Liver (tissue), 9 donors: ENCODE data around the gene IFI16. TPM values are rescaled to one million over a fixed set of nuclear protein-coding genes. Genes with fewer than 3 reads are reported as not detected.

Source experiments
- DNase-seq: peaks from one replicate; pipeline ENCODE4 v3.0.0-alpha.2; 2017; ENCODE audit warnings: low spot score
- H3K27ac ChIP-seq, 2 donors: one replicate each; pipeline ENCODE4 v1.7.0; 2013; ENCODE audit warnings: inconsistent platforms in 2 of 2, low read length in 2 of 2, control low read depth in 1 of 2, low read depth in 1 of 2, mild to moderate bottlenecking in 1 of 2
- H3K27me3 ChIP-seq, 4 donors: one replicate each; pipeline versions ENCODE4 v1.6.1 to v1.7.0; 2013; ENCODE audit warnings: low read length in 3 of 4, inconsistent platforms in 1 of 4, mild to moderate bottlenecking in 1 of 4, moderate library complexity in 1 of 4; ENCODE audit not compliant: control insufficient read depth in 4 of 4, insufficient read depth in 4 of 4
- H3K36me3 ChIP-seq, 4 donors: one replicate each; pipeline versions ENCODE4 v1.6.1 to v1.7.0; 2013; ENCODE audit warnings: low read length in 3 of 4, mild to moderate bottlenecking in 3 of 4, low read depth in 1 of 4, moderate library complexity in 1 of 4; ENCODE audit not compliant: control insufficient read depth in 4 of 4, insufficient read depth in 3 of 4
- H3K4me1 ChIP-seq, 4 donors: one replicate each; pipeline versions ENCODE4 v1.6.1 to v1.7.0; 2013; ENCODE audit warnings: low read length in 3 of 4, mild to moderate bottlenecking in 3 of 4, moderate library complexity in 1 of 4; ENCODE audit not compliant: control insufficient read depth in 4 of 4, insufficient read depth in 4 of 4
- H3K4me3 ChIP-seq, 3 donors: one replicate each; pipeline versions ENCODE4 v1.6.1 to v1.7.0; 2013; ENCODE audit warnings: low read length in 3 of 3, control low read depth in 1 of 3, low read depth in 1 of 3, mild to moderate bottlenecking in 1 of 3
- H3K9ac ChIP-seq, 2 donors: one replicate each; pipeline ENCODE4 v1.7.0; 2013; ENCODE audit warnings: low read length in 2 of 2, mild to moderate bottlenecking in 2 of 2, moderate library complexity in 2 of 2, control low read depth in 1 of 2, low read depth in 1 of 2
- H3K9me3 ChIP-seq, 4 donors: one replicate each; pipeline versions ENCODE4 v1.6.1 to v1.7.0; 2013; ENCODE audit warnings: low read length in 3 of 4; ENCODE audit not compliant: control insufficient read depth in 4 of 4
- ATF3 ChIP-seq: IDR thresholded peaks from 2 replicates; pipeline ENCODE4 v1.6.1; 2016; ENCODE audit warnings: antibody characterized with exemption
- CTCF ChIP-seq: fragments of 150-350 bp; IDR thresholded peaks from 2 replicates; pipeline ENCODE4 v1.5.1; 2017; ENCODE audit warnings: improper control_type of control experiment, low read depth, low read length; ENCODE audit not compliant: missing input control
- EGR1 ChIP-seq, 2 donors: IDR thresholded peaks; 2 replicates each; pipeline ENCODE4 v1.6.1; 2016 to 2018; ENCODE audit warnings: antibody characterized with exemption in 2 of 2, low read depth in 2 of 2
- FOXA1 ChIP-seq: IDR thresholded peaks from 2 replicates; pipeline ENCODE4 v1.6.1; 2016; ENCODE audit warnings: antibody characterized with exemption
- FOXA2 ChIP-seq: IDR thresholded peaks from 2 replicates; pipeline ENCODE4 v1.6.1; 2016; ENCODE audit warnings: antibody characterized with exemption
- GABPA ChIP-seq, 2 donors: IDR thresholded peaks in 1 of 2; conservative IDR thresholded peaks in 1 of 2; 2 replicates each; pipeline ENCODE4 v1.6.1; 2016; ENCODE audit warnings: antibody characterized with exemption in 2 of 2, mild to moderate bottlenecking in 1 of 2, moderate library complexity in 1 of 2
- HNF4A ChIP-seq, 2 donors: conservative IDR thresholded peaks; 2 replicates each; pipeline ENCODE4 v1.6.1; 2016; ENCODE audit warnings: antibody characterized with exemption in 2 of 2, mild to moderate bottlenecking in 2 of 2
- HNF4G ChIP-seq: IDR thresholded peaks from 2 replicates; pipeline ENCODE4 v1.6.1; 2016; ENCODE audit warnings: antibody characterized with exemption
- JUND ChIP-seq, 2 donors: IDR thresholded peaks; 2 replicates each; pipeline ENCODE4 v1.6.1; 2016; ENCODE audit warnings: antibody characterized with exemption in 2 of 2
- MAX ChIP-seq: IDR thresholded peaks from 2 replicates; pipeline ENCODE4 v1.6.1; 2016; ENCODE audit warnings: antibody characterized with exemption
- NR2F2 ChIP-seq: IDR thresholded peaks from 2 replicates; pipeline ENCODE4 v1.6.1; 2016; ENCODE audit warnings: antibody characterized with exemption
- RAD21 ChIP-seq, 2 donors: IDR thresholded peaks; 2 replicates each; pipeline ENCODE4 v1.6.1; 2016; ENCODE audit warnings: antibody characterized with exemption in 2 of 2, mild to moderate bottlenecking in 2 of 2
- REST ChIP-seq: IDR thresholded peaks from 2 replicates; pipeline ENCODE4 v1.6.1; 2016; ENCODE audit warnings: antibody characterized with exemption, mild to moderate bottlenecking
- RXRA ChIP-seq, 2 donors: IDR thresholded peaks; 2 replicates each; pipeline ENCODE4 v1.6.1; 2017 to 2018; ENCODE audit warnings: antibody characterized with exemption in 2 of 2, mild to moderate bottlenecking in 1 of 2
- SP1 ChIP-seq: IDR thresholded peaks from 2 replicates; pipeline ENCODE4 v1.6.1; 2018; ENCODE audit warnings: antibody characterized with exemption, mild to moderate bottlenecking
- TAF1 ChIP-seq: conservative IDR thresholded peaks from 2 replicates; pipeline ENCODE4 v1.6.1; 2016; ENCODE audit warnings: antibody characterized with exemption, mild to moderate bottlenecking
- YY1 ChIP-seq: IDR thresholded peaks from 2 replicates; pipeline ENCODE4 v1.6.1; 2016; ENCODE audit warnings: antibody characterized with exemption, mild to moderate bottlenecking
- ZBTB33 ChIP-seq: IDR thresholded peaks from 2 replicates; pipeline ENCODE4 v1.6.1; 2016; ENCODE audit warnings: antibody characterized with exemption
- WGBS: extraction: QIAGEN DNeasy Blood & Tissue Kit; methylation state at CpG from one replicate; pipeline ENCODE4 v1.1.7; 2013; 5-methylcytosine and 5-hydroxymethylcytosine counted together
- polyA plus RNA-seq, 2 donors: library from polyadenylated mRNA; stranded (reverse) in 1 of 2; unstranded in 1 of 2; fragments of 200-250 nt in 1 of 2; fragments of >200 nt in 1 of 2; fragmentation: Nextera tagmentation in 1 of 2; extraction: Ambion mirVana in 1 of 2; gene quantifications; one replicate each; pipeline versions ENCODE4 v1.2.1 to v1.2.3, GENCODE V29; 2013 to 2015
- total RNA-seq, 2 donors: library from RNA; depleted of rRNA; stranded (reverse); fragments of >200 nt; gene quantifications; one replicate each; pipeline ENCODE4 v1.2.3, GENCODE V29; 2014
- donor health status: healthy.
- donor health status: healthy.
- donor health status: healthy.
- donor health status: healthy.
- donor health status: healthy.

IFI16 gene
- total and polyA plus RNA-seq, 4 donors: 7.9 to 10.3 (median 9.0) TPM

GRCh38 chr1:159000070-159000409 lies 9.7 kb upstream of the IFI16 start:
- no peak for TF ChIP-seq HNF4G
- no peak for TF ChIP-seq SP1
- no peak for TF ChIP-seq YY1
- TF ChIP-seq TAF1: no peak
- TF ChIP-seq RXRA (IDR thresholded peaks at IDR 0.05): no peak
- no peak for TF ChIP-seq ZBTB33
- TF ChIP-seq CTCF: no peak
- no peak for TF ChIP-seq FOXA1
- no peak for TF ChIP-seq ATF3
- no peak for TF ChIP-seq MAX
- no peak for TF ChIP-seq GABPA (IDR thresholded peaks at IDR 0.05 in 1 of 2, conservative IDR thresholded peaks at IDR 0.05 in 1 of 2)
- WGBS: 17% methylated on average over 6 of the region's 6 CpGs
- no peaks in the 10 kb centered on the region for H3K27me3 ChIP-seq
- DNase-seq: no peak
- H3K27ac ChIP-seq: peak overlapping the region; percentile 79 to 90
- H3K4me1 ChIP-seq: peaks cover 0 to 12% (median 2%) of the 10 kb centered on the region in 4 donors
- peak overlapping the region; percentile 0 to 25 (median 20) for H3K4me3 ChIP-seq
- H3K9me3 ChIP-seq: no peaks in the 10 kb centered on the region
- peak overlapping the region; percentile 42 to 46 for H3K9ac ChIP-seq
- no peaks in the 10 kb centered on the region for H3K36me3 ChIP-seq

- H3K9ac ChIP-seq: peak overlapping the region; percentile 42 to 46
- H3K27ac ChIP-seq: peak overlapping the region; percentile 79 to 90
- no peak for DNase-seq
- H3K4me3 ChIP-seq: peak overlapping the region in 1 of 3 donors; percentile 20
- 15% methylated on average over 1 of the region's 1 CpG for WGBS
- no peaks in the 10 kb centered on the region for H3K27me3 ChIP-seq
- H3K4me1 ChIP-seq: peaks cover 0 to 12% (median 2%) of the 10 kb centered on the region in 4 donors
- TF ChIP-seq GABPA (IDR thresholded peaks at IDR 0.05 in 1 of 2, conservative IDR thresholded peaks at IDR 0.05 in 1 of 2) (peak in 1 of 2 donors; percentile 23), JUND (IDR thresholded peaks at IDR 0.05) (peak; percentile 39 to 41), NR2F2 (no peak), ZBTB33 (peak; percentile 93), MAX (no peak), TAF1 (no peak), REST (no peak), ATF3 (no peak), SP1 (peak; percentile 26), EGR1 (IDR thresholded peaks at IDR 0.05; ENCODE audit: low read depth in 2 of 2) (no peak), CTCF (no peak), FOXA1 (no peak), HNF4G (no peak), RXRA (IDR thresholded peaks at IDR 0.05) (no peak), HNF4A (conservative IDR thresholded peaks at IDR 0.05) (no peak), YY1 (peak; percentile 40), FOXA2 (no peak), RAD21 (IDR thresholded peaks at IDR 0.05) (no peak)
- H3K9me3 ChIP-seq: no peaks in the 10 kb centered on the region
- no peaks in the 10 kb centered on the region for H3K36me3 ChIP-seq
Observed at GRCh38 chr1:159000625-159001024, 9.1 kb upstream of the IFI16 start.
